Panc1 (cell line): ENCODE measurements around the gene AAK1. TPM values are rescaled to one million over a fixed set of nuclear protein-coding genes. Genes with fewer than 3 reads are reported as not detected.

Source experiments
- ATAC-seq: fragments of 200-7000 bp; cut with Tn5 transposase; 2 replicates; pipeline ENCODE4 v1.9.1; 2020; ENCODE audit warnings: mild to moderate bottlenecking, moderate library complexity
- BruUV-seq: library from RNA; stranded (reverse); fragments of 400-500 nt; replicated peaks from 2 replicates; lab custom pipeline; 2021; lab: Mats Ljungman, UMichigan
- CTCF ChIA-PET: fragments of 300-600 bp; sonication (Branson Sonifier 250); formaldehyde crosslinking; loops from one replicate; lab custom pipeline; 2022; ENCODE audit warnings: antibody characterized with exemption; lab: Charles Lee
- POLR2A ChIA-PET: fragments of 300-600 bp; sonication (Branson Sonifier 250); formaldehyde crosslinking; loops from one replicate; lab custom pipeline; 2022; ENCODE audit warnings: antibody characterized with exemption; lab: Charles Lee
- DNase-seq: peaks from one replicate; pipeline ENCODE4 v3.0.0-alpha.2; 2010; ENCODE audit warnings: low read depth, low spot score
- H3K27ac ChIP-seq: 2 replicates; pipeline ENCODE4 v1.5.1; 2011; ENCODE audit warnings: mild to moderate bottlenecking, low read length, inconsistent platforms
- H3K27me3 ChIP-seq: fragments of 200-500 bp; sonication (Bioruptor generic); 2 replicates; pipeline ENCODE4 v1.6.0; 2014; ENCODE audit warnings: low read length, inconsistent platforms; ENCODE audit not compliant: control insufficient read depth, insufficient read depth
- H3K36me3 ChIP-seq: fragments of 200-500 bp; sonication (Bioruptor generic); 2 replicates; pipeline ENCODE4 v1.5.1; 2014; ENCODE audit warnings: inconsistent platforms, mild to moderate bottlenecking, low read length, moderate library complexity; ENCODE audit not compliant: control insufficient read depth, insufficient read depth
- H3K4me1 ChIP-seq: 2 replicates; pipeline ENCODE4 v1.5.1; 2011; ENCODE audit warnings: inconsistent platforms, mild to moderate bottlenecking, low read length, moderate library complexity; ENCODE audit not compliant: control insufficient read depth, insufficient read depth
- H3K4me3 ChIP-seq, 2 experiments: 2 replicates each; pipeline ENCODE4 v1.5.1; 2011 to 2012; ENCODE audit warnings: low read depth in 2 of 2, low read length in 2 of 2, mild to moderate bottlenecking in 2 of 2, inconsistent platforms in 1 of 2, moderate library complexity in 1 of 2
- H3K9me3 ChIP-seq: fragments of 200-500 bp; sonication (Bioruptor generic); 2 replicates; pipeline ENCODE4 v1.5.1; 2014; ENCODE audit warnings: low read depth, mild to moderate bottlenecking, inconsistent platforms, low read length, moderate library complexity; ENCODE audit not compliant: control insufficient read depth, insufficient read depth
- POLR2AphosphoS5 ChIP-seq: IDR thresholded peaks from 2 replicates; pipeline ENCODE4 v1.6.1; 2012; ENCODE audit warnings: mild to moderate bottlenecking, low read depth, low read length, moderate library complexity
- REST ChIP-seq, 2 experiments: IDR thresholded peaks; 2 replicates each; pipeline ENCODE4 v1.6.1; 2011 to 2012; ENCODE audit warnings: low read depth in 2 of 2, control low read depth in 1 of 2, low read length in 1 of 2, mild to moderate bottlenecking in 1 of 2, moderate library complexity in 1 of 2; ENCODE audit not compliant: insufficient read depth in 1 of 2
- SIN3A ChIP-seq: IDR thresholded peaks from 2 replicates; pipeline ENCODE4 v1.6.1; 2012; ENCODE audit warnings: low read depth, mild to moderate bottlenecking, low read length, moderate library complexity, borderline replicate concordance; ENCODE audit not compliant: insufficient read depth
- TCF7L2 ChIP-seq: IDR thresholded peaks from 2 replicates; pipeline ENCODE4 v1.6.1; 2011; ENCODE audit warnings: mild to moderate bottlenecking, low read depth, low read length, inconsistent platforms
- in situ Hi-C: cut with HindIII; loops from 2 replicates; pipeline ENCODE4 v1.10.0; 2016; ENCODE audit warnings: low sequenced_read_pairs, low pct_unique_long_range_greater_than_20kb
- intact Hi-C: fragments of 100-400 bp; cut with micrococcal nuclease; formaldehyde crosslinking; loops from one replicate; pipeline ENCODE4 v1.10.0; 2022; ENCODE audit not compliant: unreplicated experiment
- total RNA-seq: library from RNA; stranded (reverse); gene quantifications from one replicate; pipeline ENCODE4 v1.2.1, GENCODE V29; 2021; ENCODE audit not compliant: unreplicated experiment
- TF ChIP-seq, protein P1 (sequence below): fragments of 450-650 bp; IDR thresholded peaks from 2 replicates; pipeline ENCODE4 v1.5.1; 2017; ENCODE audit warnings: mild to moderate bottlenecking

AAK1 gene
- total RNA-seq, 1 experiment from 2014 or later: 123 TPM

- TF ChIP-seq SIN3A (no peak), POLR2AphosphoS5 (no peak), REST (IDR thresholded peaks at IDR 0.05; ENCODE audit: insufficient read depth in 1 of 2, low read depth in 2 of 2, low read length in 1 of 2) (no peak), TCF7L2 (no peak)
- TF ChIP-seq, protein P1, sequence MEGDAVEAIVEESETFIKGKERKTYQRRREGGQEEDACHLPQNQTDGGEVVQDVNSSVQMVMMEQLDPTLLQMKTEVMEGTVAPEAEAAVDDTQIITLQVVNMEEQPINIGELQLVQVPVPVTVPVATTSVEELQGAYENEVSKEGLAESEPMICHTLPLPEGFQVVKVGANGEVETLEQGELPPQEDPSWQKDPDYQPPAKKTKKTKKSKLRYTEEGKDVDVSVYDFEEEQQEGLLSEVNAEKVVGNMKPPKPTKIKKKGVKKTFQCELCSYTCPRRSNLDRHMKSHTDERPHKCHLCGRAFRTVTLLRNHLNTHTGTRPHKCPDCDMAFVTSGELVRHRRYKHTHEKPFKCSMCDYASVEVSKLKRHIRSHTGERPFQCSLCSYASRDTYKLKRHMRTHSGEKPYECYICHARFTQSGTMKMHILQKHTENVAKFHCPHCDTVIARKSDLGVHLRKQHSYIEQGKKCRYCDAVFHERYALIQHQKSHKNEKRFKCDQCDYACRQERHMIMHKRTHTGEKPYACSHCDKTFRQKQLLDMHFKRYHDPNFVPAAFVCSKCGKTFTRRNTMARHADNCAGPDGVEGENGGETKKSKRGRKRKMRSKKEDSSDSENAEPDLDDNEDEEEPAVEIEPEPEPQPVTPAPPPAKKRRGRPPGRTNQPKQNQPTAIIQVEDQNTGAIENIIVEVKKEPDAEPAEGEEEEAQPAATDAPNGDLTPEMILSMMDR: no peak
- H3K9me3 ChIP-seq: peaks cover 4% of the 10 kb centered on the region; the same call in 1 of the 2 replicates
- DNase-seq: no peak
- no peak for ATAC-seq
- CTCF ChIA-PET: no interaction called here
- H3K27me3 ChIP-seq: no peaks in the 10 kb centered on the region
- peaks cover 1% of the 10 kb centered on the region for H3K36me3 ChIP-seq
- no TSS peak for BruUV-seq
- intact Hi-C loops (no loop called here), in situ Hi-C loops (no loop called here)
- no peak overlapping the region for H3K4me3 ChIP-seq
- POLR2A ChIA-PET: no interaction called here
- H3K27ac ChIP-seq: no peak overlapping the region
- H3K4me1 ChIP-seq: peaks cover 6% of the 10 kb centered on the region; the same call in 1 of the 2 replicates
Observed at GRCh38 chr2:69535817-69536241, 107.7 kb downstream of the AAK1 start.

DNA sequence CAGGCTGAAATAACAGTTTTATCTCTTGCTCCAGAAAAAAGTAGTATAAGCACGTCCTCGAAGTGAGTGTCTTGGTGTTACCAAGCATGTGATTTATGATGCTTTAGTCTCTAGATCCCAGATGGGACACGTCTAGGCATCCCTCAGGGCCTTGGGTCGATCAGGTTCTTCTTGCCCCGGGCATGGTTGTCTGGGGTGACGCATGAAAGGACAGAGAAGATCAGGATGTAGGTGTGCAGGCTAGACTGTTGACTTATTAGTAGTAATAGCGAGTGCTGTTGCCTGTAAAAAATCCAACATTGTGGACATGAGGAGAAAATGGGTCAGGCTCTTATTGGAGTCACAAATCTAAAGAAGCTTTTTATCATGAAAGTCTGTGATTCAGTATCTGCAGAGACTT is 112.4 kb downstream of the AAK1 start:
- CTCF ChIA-PET: no interaction called here
- TF ChIP-seq REST (IDR thresholded peaks at IDR 0.05; ENCODE audit: insufficient read depth in 1 of 2, low read depth in 2 of 2, low read length in 1 of 2): no peak
- TF ChIP-seq POLR2AphosphoS5: no peak
- TF ChIP-seq TCF7L2: no peak
- TF ChIP-seq SIN3A: no peak
- TF ChIP-seq, protein P1: no peak
- H3K4me3 ChIP-seq: no peak overlapping the region
- H3K27ac ChIP-seq: no peak overlapping the region
- in situ Hi-C loops (no loop called here), intact Hi-C loops (no loop called here)
- DNase-seq (no peak), ATAC-seq (no peak)
- H3K27me3 ChIP-seq: no peaks in the 10 kb centered on the region
- H3K36me3 ChIP-seq: peaks cover 17% of the 10 kb centered on the region
- POLR2A ChIA-PET: interaction anchor here (0.6 kb wide), 1 partner anchor 22 kb away, joined by 3 read pairs; no protein-coding TSS in a partner anchor
- H3K9me3 ChIP-seq: peaks cover 4% of the 10 kb centered on the region; the same call in 1 of the 2 replicates
- no peaks in the 10 kb centered on the region for H3K4me1 ChIP-seq
- no TSS peak for BruUV-seq
